Activated naive CD4-positive, alpha-beta T cell treated with anti-CD3 and anti-CD28 coated beads for 36 hours (primary cell): ENCODE results near the gene PNO1. TPM values are rescaled to one million over a fixed set of nuclear protein-coding genes. Genes with fewer than 3 reads are reported as not detected.

Experiments used
- CTCF ChIA-PET: fragments of 350-600 bp; sonication (Branson Sonifier 250); formaldehyde crosslinking; loops from one replicate; lab custom pipeline; 2021; ENCODE audit warnings: antibody characterized with exemption; lab: Charles Lee
- DNase-seq: peaks from one replicate; pipeline ENCODE4 v3.0.0-alpha.2; 2020
- H3K27ac Mint-ChIP-seq: one replicate; pipeline ENCODE4 v1.8.0; 2021; ENCODE audit warnings: mild to moderate bottlenecking, mixed read lengths
- H3K27me3 Mint-ChIP-seq: one replicate; pipeline ENCODE4 v1.8.0; 2021; ENCODE audit warnings: low read depth, mixed read lengths
- H3K36me3 Mint-ChIP-seq: one replicate; pipeline ENCODE4 v1.8.0; 2021; ENCODE audit warnings: low read depth, mixed read lengths
- H3K4me1 Mint-ChIP-seq: one replicate; pipeline ENCODE4 v1.8.0; 2021; ENCODE audit warnings: low read depth, mixed read lengths
- H3K4me3 Mint-ChIP-seq: one replicate; pipeline ENCODE4 v1.8.0; 2021; ENCODE audit warnings: mild to moderate bottlenecking, moderate library complexity, mixed read lengths
- H3K9me3 Mint-ChIP-seq: one replicate; pipeline ENCODE4 v1.8.0; 2021; ENCODE audit warnings: mixed read lengths
- intact Hi-C: fragments of 100-400 bp; cut with micrococcal nuclease; formaldehyde crosslinking; loops from one replicate; pipeline ENCODE4 v1.15.1; 2023
- total RNA-seq, 2 experiments: library from RNA; stranded (reverse); gene quantifications; one replicate each; pipeline ENCODE4 v1.2.3, GENCODE V29; 2021

The PNO1 gene
- total RNA-seq, 2 experiments from 2014 or later = 14.5 to 14.6 TPM

- no peak for DNase-seq
- H3K27me3 Mint-ChIP-seq = no peaks in the 10 kb centered on the region
- intact Hi-C loops = no loop called here
- H3K4me3 Mint-ChIP-seq = no peak overlapping the region
- no peak overlapping the region for H3K27ac Mint-ChIP-seq
- H3K36me3 Mint-ChIP-seq = peaks cover 20% of the 10 kb centered on the region
- peaks cover 18% of the 10 kb centered on the region for H3K4me1 Mint-ChIP-seq
- no peaks in the 10 kb centered on the region for H3K9me3 Mint-ChIP-seq
- CTCF ChIA-PET = interaction anchor here (1.4 kb wide), 1 partner anchor 61 kb away, joined by 4 read pairs; no protein-coding TSS in a partner anchor
Measured at GRCh38 chr2:68182902-68183301, 25.2 kb downstream of the PNO1 start.

DNA sequence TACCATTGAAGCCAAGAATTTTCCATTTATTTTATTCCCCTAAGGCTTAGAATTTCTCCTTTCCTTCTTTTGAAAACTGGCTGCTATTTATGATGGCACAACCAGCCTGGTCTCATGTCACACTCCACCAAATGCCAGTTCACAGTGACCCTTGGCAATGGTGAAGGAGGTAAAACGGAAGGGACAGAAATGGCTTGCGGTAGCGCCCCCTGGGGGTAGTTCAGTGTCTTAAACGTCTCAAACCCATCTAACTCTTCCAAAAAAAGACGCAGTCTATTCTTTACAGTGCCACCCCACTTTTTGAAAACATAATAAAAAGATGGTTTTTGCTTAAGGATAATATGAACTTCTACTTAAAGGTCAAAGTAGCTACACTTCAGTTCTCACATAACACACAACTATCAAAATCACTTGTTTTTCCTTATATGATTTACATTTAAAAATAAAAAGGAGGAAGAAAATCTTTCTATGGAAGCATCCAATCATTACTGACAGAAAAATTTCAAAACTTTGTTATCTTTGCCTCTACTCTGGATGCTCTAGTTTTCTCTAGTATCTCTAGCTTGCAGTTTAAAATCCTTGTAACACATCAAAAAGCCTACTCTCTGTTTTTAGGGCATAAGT, 28.0 kb downstream of the PNO1 start:
- Mint-ChIP-seq H3K36me3 (peaks cover 16% of the 10 kb centered on the region), H3K4me3 (no peak overlapping the region), H3K27ac (no peak overlapping the region), H3K27me3 (no peaks in the 10 kb centered on the region), H3K4me1 (peaks cover 32% of the 10 kb centered on the region), H3K9me3 (no peaks in the 10 kb centered on the region)
- intact Hi-C loops = loop anchor here (2.0 kb wide), 1 partner anchor 63 kb away; no protein-coding TSS in a partner anchor
- DNase-seq = peak; percentile 67
- CTCF ChIA-PET = interaction anchor here (0.6 to 3.2 kb wide), 24 partner anchors 10 to 1590 kb away, joined by 3 to 20 read pairs (median 4); no protein-coding TSS in a partner anchor

GRCh38 chr2:68187329-68187728, 29.6 kb downstream of the PNO1 start:
- Mint-ChIP-seq H3K4me1 (peaks cover 41% of the 10 kb centered on the region), H3K4me3 (no peak overlapping the region), H3K27me3 (no peaks in the 10 kb centered on the region), H3K36me3 (peaks cover 14% of the 10 kb centered on the region), H3K27ac (peak overlapping the region; percentile 1), H3K9me3 (no peaks in the 10 kb centered on the region)
- CTCF ChIA-PET = interaction anchor here (1.8 kb wide), 1 partner anchor 18 kb away, joined by 9 read pairs; no protein-coding TSS in a partner anchor
- DNase-seq = no peak
- intact Hi-C loops = no loop called here

DNA sequence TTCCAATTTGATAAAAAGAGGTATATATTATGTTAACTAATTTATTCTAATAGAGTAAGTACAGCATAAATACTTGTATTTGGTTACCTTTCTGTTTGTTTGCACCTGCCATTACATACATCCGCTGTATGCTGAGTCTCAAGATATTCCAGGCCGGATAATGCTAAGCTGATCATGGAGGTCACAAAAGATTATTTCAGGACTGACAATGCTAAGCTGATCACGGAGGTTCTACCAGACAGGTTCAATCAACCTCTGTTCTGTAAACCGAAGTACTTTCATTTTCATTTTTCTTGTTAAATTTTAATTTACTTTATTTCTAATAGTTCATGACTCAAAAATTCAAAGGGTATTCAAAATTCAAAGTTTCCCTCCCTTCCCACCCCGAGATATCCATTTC, 31.1 kb downstream of the PNO1 start:
- CTCF ChIA-PET = interaction anchor here (0.5 to 2.7 kb wide), 4 partner anchors 11 to 49 kb away, joined by 4 to 7 read pairs (median 6); no protein-coding TSS in a partner anchor
- no peak for DNase-seq
- Mint-ChIP-seq H3K36me3 (peaks cover 9% of the 10 kb centered on the region), H3K4me1 (peaks cover 54% of the 10 kb centered on the region), H3K27ac (peak overlapping the region; percentile 61), H3K27me3 (no peaks in the 10 kb centered on the region), H3K4me3 (peak overlapping the region; percentile 22), H3K9me3 (no peaks in the 10 kb centered on the region)
- intact Hi-C loops = no loop called here

DNA sequence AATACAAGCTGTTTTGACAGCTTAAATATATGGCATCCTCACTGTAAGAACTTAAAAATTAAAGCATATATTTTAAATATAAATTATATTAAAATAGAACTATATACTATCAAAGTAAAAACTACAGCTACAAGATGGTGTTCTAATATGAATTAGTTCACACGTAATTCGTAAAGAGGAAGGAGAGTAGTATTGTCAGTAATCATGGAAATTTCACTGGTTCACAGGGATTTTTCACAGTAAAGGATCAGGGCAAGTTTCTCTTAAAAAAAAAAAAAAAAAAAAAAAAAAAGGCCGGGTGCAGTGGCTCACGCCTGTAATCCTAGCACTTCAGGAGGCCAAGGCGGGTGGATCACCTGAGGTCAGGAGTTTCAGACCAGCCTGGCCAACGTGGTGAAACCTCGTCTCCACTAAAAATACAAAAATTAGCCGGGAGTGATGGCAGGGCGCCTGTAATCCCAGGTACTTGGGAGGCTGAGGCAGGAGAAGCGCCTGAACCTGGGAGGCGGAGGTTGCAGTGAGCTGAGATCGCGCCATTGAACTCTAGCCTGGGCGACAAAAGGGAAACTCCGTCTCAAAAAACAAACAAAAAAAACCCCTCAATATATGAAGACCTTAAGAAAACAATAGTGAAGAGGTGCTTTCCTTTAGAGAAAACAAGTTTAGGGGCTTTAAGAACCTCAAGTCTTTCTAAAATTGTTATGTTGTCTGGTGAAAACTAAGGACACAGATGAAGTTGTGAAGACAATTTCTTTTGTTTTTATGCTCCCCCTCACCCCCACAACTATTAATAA, 32.5 kb downstream of the PNO1 start:
- H3K27ac Mint-ChIP-seq = peak overlapping the region; percentile 43
- H3K4me3 Mint-ChIP-seq = no peak overlapping the region
- DNase-seq = no peak
- no peaks in the 10 kb centered on the region for H3K27me3 Mint-ChIP-seq
- H3K9me3 Mint-ChIP-seq = no peaks in the 10 kb centered on the region
- CTCF ChIA-PET = interaction anchor here (0.7 to 2.7 kb wide), 4 partner anchors 10 to 197 kb away, joined by 3 to 7 read pairs (median 6); no protein-coding TSS in a partner anchor
- H3K36me3 Mint-ChIP-seq = peaks cover 7% of the 10 kb centered on the region
- H3K4me1 Mint-ChIP-seq = peaks cover 60% of the 10 kb centered on the region
- intact Hi-C loops = loop anchor here (2.0 kb wide), 1 partner anchor 33 kb away; the partner anchor contains the start of gene PNO1

- DNase-seq = no peak
- Mint-ChIP-seq H3K27me3 (no peaks in the 10 kb centered on the region), H3K27ac (peak overlapping the region; percentile 43), H3K36me3 (peaks cover 2% of the 10 kb centered on the region), H3K9me3 (no peaks in the 10 kb centered on the region), H3K4me3 (no peak overlapping the region), H3K4me1 (peaks cover 65% of the 10 kb centered on the region)
- CTCF ChIA-PET = interaction anchor here (2.7 kb wide), 1 partner anchor 13 kb away, joined by 7 read pairs; no protein-coding TSS in a partner anchor
- intact Hi-C loops = loop anchor here (1.0 to 2.0 kb wide), 2 partner anchors 12 to 34 kb away; partner anchors contain the start of gene PNO1
Measured at GRCh38 chr2:68190991-68191731, 33.5 kb downstream of the PNO1 start.

GRCh38 chr2:68193144-68193543, 35.5 kb downstream of the PNO1 start:
- Mint-ChIP-seq H3K27ac (peak overlapping the region; percentile 6), H3K4me3 (no peak overlapping the region), H3K4me1 (peaks cover 62% of the 10 kb centered on the region), H3K27me3 (no peaks in the 10 kb centered on the region), H3K36me3 (no peaks in the 10 kb centered on the region), H3K9me3 (no peaks in the 10 kb centered on the region)
- CTCF ChIA-PET = interaction anchor here (0.7 to 1.3 kb wide), 4 partner anchors 12 to 97 kb away, joined by 3 to 4 read pairs (median 3); no protein-coding TSS in a partner anchor
- no peak for DNase-seq
- intact Hi-C loops = no loop called here

DNA sequence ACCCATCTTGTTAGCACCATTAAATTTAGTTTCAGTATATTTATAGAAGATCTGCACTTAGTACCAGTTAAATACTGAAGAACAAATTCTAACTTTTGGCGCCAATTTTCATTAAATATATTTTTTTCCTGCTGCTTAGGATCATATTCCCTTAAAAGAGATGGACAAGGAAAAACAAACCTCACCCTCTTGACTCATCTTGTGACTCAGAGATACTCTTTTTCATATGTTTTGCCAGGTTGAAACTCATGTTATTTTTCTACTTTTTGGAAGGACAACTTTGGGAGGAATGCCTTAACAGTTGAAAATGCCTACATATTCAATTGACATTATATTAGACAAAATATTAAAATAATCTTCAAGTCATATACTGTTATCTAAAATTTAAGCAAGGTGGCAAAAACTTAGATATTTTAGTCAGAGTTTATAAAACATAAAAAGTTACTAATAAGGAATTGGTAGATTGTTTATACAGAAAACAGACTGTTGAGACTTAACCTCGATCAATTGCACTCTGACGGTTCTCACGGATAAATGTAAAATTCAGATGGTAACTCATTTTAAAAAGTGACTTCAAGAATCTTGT, 36.2 kb downstream of the PNO1 start:
- Mint-ChIP-seq H3K4me3 (no peak overlapping the region), H3K4me1 (peaks cover 59% of the 10 kb centered on the region), H3K9me3 (no peaks in the 10 kb centered on the region), H3K36me3 (no peaks in the 10 kb centered on the region), H3K27ac (no peak overlapping the region), H3K27me3 (no peaks in the 10 kb centered on the region)
- intact Hi-C loops = no loop called here
- DNase-seq = no peak
- CTCF ChIA-PET = interaction anchor here (1.3 to 3.0 kb wide), 2 partner anchors 9 to 89 kb away, joined by 4 to 20 read pairs; no protein-coding TSS in a partner anchor

GRCh38 chr2:68195096-68195495, 37.4 kb downstream of the PNO1 start:
- intact Hi-C loops = no loop called here
- no peaks in the 10 kb centered on the region for H3K27me3 Mint-ChIP-seq

GRCh38 chr2:68196120-68196716, 38.5 kb downstream of the PNO1 start:
- Mint-ChIP-seq H3K4me3 (no peak overlapping the region), H3K36me3 (no peaks in the 10 kb centered on the region), H3K4me1 (peaks cover 51% of the 10 kb centered on the region), H3K27me3 (no peaks in the 10 kb centered on the region), H3K27ac (no peak overlapping the region), H3K9me3 (no peaks in the 10 kb centered on the region)
- DNase-seq = peak; percentile 52
- intact Hi-C loops = loop anchor here (1.0 to 2.0 kb wide), 3 partner anchors 29 to 87 kb away; no protein-coding TSS in a partner anchor
- CTCF ChIA-PET = interaction anchor here (0.6 to 3.4 kb wide), 25 partner anchors 10 to 1933 kb away, joined by 3 to 20 read pairs (median 5); partner anchors contain the start of gene PPP3R1

More at GRCh38 chr2:68195096-68195495, 37.4 kb downstream of the PNO1 start:
- DNase-seq = no peak
- Mint-ChIP-seq H3K4me3 (no peak overlapping the region), H3K9me3 (no peaks in the 10 kb centered on the region), H3K4me1 (peaks cover 53% of the 10 kb centered on the region), H3K27ac (no peak overlapping the region), H3K36me3 (no peaks in the 10 kb centered on the region)
- CTCF ChIA-PET = interaction anchor here (0.6 to 3.4 kb wide), 9 partner anchors 10 to 190 kb away, joined by 3 to 20 read pairs (median 6); no protein-coding TSS in a partner anchor
